ENCODE data around the gene ATP4B. TPM values are rescaled to one million over a fixed set of nuclear protein-coding genes. Genes with fewer than 3 reads are reported as not detected.

ATP4B gene
- total RNA-seq, 1 experiment from 2014 or later: not detected

DNA sequence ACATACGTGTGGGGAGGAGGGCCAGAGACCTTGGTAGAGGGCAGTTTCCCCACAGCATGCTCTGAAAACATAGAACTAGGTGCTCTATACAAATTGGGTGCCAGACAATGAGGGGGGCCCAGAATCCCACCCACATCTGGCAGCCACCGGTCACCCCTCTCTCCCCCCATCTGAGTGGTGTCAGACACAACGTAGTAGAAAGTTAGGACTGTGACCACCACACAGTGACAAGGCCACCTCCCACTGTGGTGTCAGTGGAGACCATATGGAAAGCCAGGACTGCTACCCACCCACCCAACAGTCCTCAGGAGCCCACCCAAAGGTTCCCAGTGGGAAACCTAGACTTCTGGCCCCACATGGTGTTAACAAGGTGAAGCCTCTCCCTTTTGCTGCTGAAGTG lies 2.1 kb upstream of the ATP4B start:
- no peak overlapping the region for H3K27ac ChIP-seq (ENCODE audit: low read length)
- POLR2A ChIA-PET (ENCODE audit: unreplicated experiment): no interaction called here
- no TSS peak for BruUV-seq (replicated peaks)
- no peak overlapping the region for H3K4me3 ChIP-seq (ENCODE audit: low read length)
- ATAC-seq (no peak), DNase-seq (no peak)
- no peaks in the 10 kb centered on the region for H3K4me1 ChIP-seq (ENCODE audit: insufficient read depth, low read length)
- CTCF ChIA-PET: no interaction called here
- no peaks in the 10 kb centered on the region for H3K9me3 ChIP-seq (ENCODE audit: low read length)
- TF ChIP-seq EZH2phosphoT487 (IDR thresholded peaks at IDR 0.05; ENCODE audit: borderline replicate concordance, low read length) (no peak), EZH2 (IDR thresholded peaks at IDR 0.05; ENCODE audit: low read length, unreplicated experiment) (no peak), CTCF (conservative IDR thresholded peaks at IDR 0.05; ENCODE audit: low read depth, low read length) (no peak)
- no peak overlapping the region for H3K9ac ChIP-seq (ENCODE audit: low read length)
- no peaks in the 10 kb centered on the region for H3K27me3 ChIP-seq (ENCODE audit: low read length)
- no peaks in the 10 kb centered on the region for H3K79me2 ChIP-seq (ENCODE audit: low read length)
- no peaks in the 10 kb centered on the region for H3K36me3 ChIP-seq (ENCODE audit: low read depth, low read length)
- no peaks in the 10 kb centered on the region for H3K9me2 ChIP-seq (replicated peaks; ENCODE audit: low read length)
- H3F3A ChIP-seq (ENCODE audit: low read length, unreplicated experiment): no peaks in the 10 kb centered on the region
- no peaks in the 10 kb centered on the region for H4K20me1 ChIP-seq (ENCODE audit: low read length)
- intact Hi-C loops (cut with micrococcal nuclease): no loop called here
- no peak overlapping the region for H3K4me2 ChIP-seq (ENCODE audit: low read length)
- no peak overlapping the region for H2AFZ ChIP-seq (ENCODE audit: low read length)

GRCh38 chr13:113659337-113659736 lies 1.3 kb upstream of the ATP4B start:
- Histone ChIP-seq H4K20me1 (ENCODE audit: low read length) (no peaks in the 10 kb centered on the region), H3F3A (ENCODE audit: low read length, unreplicated experiment) (no peaks in the 10 kb centered on the region), H3K36me3 (ENCODE audit: low read depth, low read length) (no peaks in the 10 kb centered on the region), H2AFZ (ENCODE audit: low read length) (no peak overlapping the region), H3K79me2 (ENCODE audit: low read length) (no peaks in the 10 kb centered on the region), H3K9me2 (replicated peaks; ENCODE audit: low read length) (no peaks in the 10 kb centered on the region), H3K27me3 (ENCODE audit: low read length) (no peaks in the 10 kb centered on the region), H3K27ac (ENCODE audit: low read length) (no peak overlapping the region), H3K4me1 (ENCODE audit: insufficient read depth, low read length) (no peaks in the 10 kb centered on the region), H3K9me3 (ENCODE audit: low read length) (no peaks in the 10 kb centered on the region), H3K4me3 (ENCODE audit: low read length) (no peak overlapping the region), H3K4me2 (ENCODE audit: low read length) (no peak overlapping the region), H3K9ac (ENCODE audit: low read length) (no peak overlapping the region)
- DNase-seq (no peak), ATAC-seq (no peak)
- intact Hi-C loops (cut with micrococcal nuclease): no loop called here
- CTCF ChIA-PET: no interaction called here
- no peak for TF ChIP-seq EZH2phosphoT487 (IDR thresholded peaks at IDR 0.05; ENCODE audit: borderline replicate concordance, low read length)
- TF ChIP-seq EZH2 (IDR thresholded peaks at IDR 0.05; ENCODE audit: low read length, unreplicated experiment): no peak
- no peak for TF ChIP-seq CTCF (conservative IDR thresholded peaks at IDR 0.05; ENCODE audit: low read depth, low read length)
- no TSS peak for BruUV-seq (replicated peaks)
- POLR2A ChIA-PET (ENCODE audit: unreplicated experiment): no interaction called here

DNA sequence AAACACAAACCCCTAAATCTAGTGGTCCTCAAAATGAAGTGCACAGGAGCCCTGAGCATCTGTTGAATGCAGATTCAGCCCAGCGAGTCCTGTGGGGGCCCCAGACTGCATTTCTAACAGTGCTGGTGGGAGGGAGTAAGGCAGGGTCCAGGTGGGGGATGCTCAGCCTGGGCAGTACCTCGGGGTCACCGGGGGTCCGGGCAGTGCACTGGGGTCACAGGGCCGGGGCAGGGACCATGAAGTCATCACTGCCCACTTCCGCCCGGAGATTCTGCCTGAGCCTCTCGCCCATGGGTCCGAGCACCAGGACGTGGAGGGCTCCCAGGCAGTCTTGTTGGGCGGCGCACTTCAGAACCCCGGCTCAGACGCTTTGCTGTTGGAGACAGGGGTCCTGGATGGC lies 838 bp upstream of the ATP4B start:
- intact Hi-C loops (cut with micrococcal nuclease): no loop called here
- no peak overlapping the region for H3K27ac ChIP-seq (ENCODE audit: low read length)
- H3K27me3 ChIP-seq (ENCODE audit: low read length): no peaks in the 10 kb centered on the region
- ATAC-seq (no peak), DNase-seq (no peak)
- ChIA-PET POLR2A (ENCODE audit: unreplicated experiment) (no interaction called here), CTCF (no interaction called here)
- H3K4me3 ChIP-seq (ENCODE audit: low read length): no peak overlapping the region
- no peaks in the 10 kb centered on the region for H4K20me1 ChIP-seq (ENCODE audit: low read length)
- H3K9ac ChIP-seq (ENCODE audit: low read length): no peak overlapping the region
- H3K36me3 ChIP-seq (ENCODE audit: low read depth, low read length): no peaks in the 10 kb centered on the region
- H3F3A ChIP-seq (ENCODE audit: low read length, unreplicated experiment): no peaks in the 10 kb centered on the region
- H3K4me1 ChIP-seq (ENCODE audit: insufficient read depth, low read length): 0 out of 2 replicates have a peak, but pooled peaks cover under 1% of the 10 kb centered on the region
- H2AFZ ChIP-seq (ENCODE audit: low read length): no peak overlapping the region
- H3K79me2 ChIP-seq (ENCODE audit: low read length): no peaks in the 10 kb centered on the region
- H3K9me3 ChIP-seq (ENCODE audit: low read length): no peaks in the 10 kb centered on the region
- H3K4me2 ChIP-seq (ENCODE audit: low read length): no peak overlapping the region
- no TSS peak for BruUV-seq (replicated peaks)
- TF ChIP-seq EZH2phosphoT487 (IDR thresholded peaks at IDR 0.05; ENCODE audit: borderline replicate concordance, low read length) (no peak), EZH2 (IDR thresholded peaks at IDR 0.05; ENCODE audit: low read length, unreplicated experiment) (no peak)
- no peaks in the 10 kb centered on the region for H3K9me2 ChIP-seq (replicated peaks; ENCODE audit: low read length)
